Cardiac septum (tissue), 1 donor: ENCODE data around the gene PRKCH. TPM values are rescaled to one million over a fixed set of nuclear protein-coding genes. Genes with fewer than 3 reads are reported as not detected.

Source experiments
- DNase-seq: peaks from one replicate; pipeline ENCODE4 v3.0.0-alpha.2; 2020; ENCODE audit warnings: low spot score
- intact Hi-C: fragments of 100-400 bp; cut with DNase I; formaldehyde crosslinking; loops from one replicate; pipeline ENCODE4 v1.14.0; 2022
- total RNA-seq: library from RNA; stranded (reverse); fragmentation: NEBNext Ultra II Directional; extraction: Animal tissue kit (Norgen Biotek cat#: 25700); gene quantifications from one replicate; pipeline ENCODE4 v1.2.1, GENCODE V29; 2021
- donor health status: DM: no; HTN: no; CAD: no.

Gene PRKCH
- total RNA-seq, 1 donor from 2014 or later: 17.0 TPM

- intact Hi-C loops: no loop called here
- no peak for DNase-seq
These were observed 218.3 kb downstream of the PRKCH start for GRCh38 chr14:61539631-61540030.

- no peak for DNase-seq
- intact Hi-C loops: no loop called here
These were observed 219.6 kb downstream of the PRKCH start for GRCh38 chr14:61540931-61541330.

- DNase-seq: no peak
- intact Hi-C loops: no loop called here
These were observed 221.7 kb downstream of the PRKCH start for GRCh38 chr14:61542848-61543790.

GRCh38 chr14:61543946-61544345 lies 222.6 kb downstream of the PRKCH start:
- intact Hi-C loops: no loop called here
- DNase-seq: no peak

- intact Hi-C loops: no loop called here
- DNase-seq: no peak
These were observed 223.3 kb downstream of the PRKCH start for GRCh38 chr14:61544448-61545330.

GRCh38 chr14:61545726-61546455 lies 224.5 kb downstream of the PRKCH start:
- DNase-seq: no peak
- intact Hi-C loops: no loop called here

GRCh38 chr14:61547186-61548069 lies 226.0 kb downstream of the PRKCH start:
- DNase-seq: no peak
- intact Hi-C loops: no loop called here

GRCh38 chr14:61549425-61549824 lies 228.0 kb downstream of the PRKCH start:
- intact Hi-C loops: no loop called here
- DNase-seq: no peak

- intact Hi-C loops: no loop called here
- DNase-seq: no peak
These were observed 230.0 kb downstream of the PRKCH start for GRCh38 chr14:61551384-61551783.

- intact Hi-C loops: no loop called here
- DNase-seq: no peak
These were observed 230.9 kb downstream of the PRKCH start for GRCh38 chr14:61552241-61552640.

- intact Hi-C loops: no loop called here
- DNase-seq: no peak
These were observed 232.6 kb downstream of the PRKCH start for GRCh38 chr14:61553730-61554641.

GRCh38 chr14:61555056-61555838 lies 233.9 kb downstream of the PRKCH start:
- intact Hi-C loops: no loop called here
- no peak for DNase-seq

GRCh38 chr14:61556455-61556854 lies 235.1 kb downstream of the PRKCH start:
- no peak for DNase-seq
- intact Hi-C loops: no loop called here

- no peak for DNase-seq
- intact Hi-C loops: no loop called here
These were observed 235.9 kb downstream of the PRKCH start for GRCh38 chr14:61557262-61557661.

- intact Hi-C loops: no loop called here
- no peak for DNase-seq
These were observed 236.5 kb downstream of the PRKCH start for GRCh38 chr14:61557854-61558253.

GRCh38 chr14:61558271-61558670 lies 236.9 kb downstream of the PRKCH start:
- no peak for DNase-seq
- intact Hi-C loops: no loop called here

GRCh38 chr14:61559641-61560201 lies 238.3 kb downstream of the PRKCH start:
- DNase-seq: no peak
- intact Hi-C loops: loop anchor here (5.0 to 10.0 kb wide), 3 partner anchors 32 to 135 kb away; partner anchors contain the start of gene HIF1A
